ENCODE results near the gene POLE.

Gene POLE

DNA sequence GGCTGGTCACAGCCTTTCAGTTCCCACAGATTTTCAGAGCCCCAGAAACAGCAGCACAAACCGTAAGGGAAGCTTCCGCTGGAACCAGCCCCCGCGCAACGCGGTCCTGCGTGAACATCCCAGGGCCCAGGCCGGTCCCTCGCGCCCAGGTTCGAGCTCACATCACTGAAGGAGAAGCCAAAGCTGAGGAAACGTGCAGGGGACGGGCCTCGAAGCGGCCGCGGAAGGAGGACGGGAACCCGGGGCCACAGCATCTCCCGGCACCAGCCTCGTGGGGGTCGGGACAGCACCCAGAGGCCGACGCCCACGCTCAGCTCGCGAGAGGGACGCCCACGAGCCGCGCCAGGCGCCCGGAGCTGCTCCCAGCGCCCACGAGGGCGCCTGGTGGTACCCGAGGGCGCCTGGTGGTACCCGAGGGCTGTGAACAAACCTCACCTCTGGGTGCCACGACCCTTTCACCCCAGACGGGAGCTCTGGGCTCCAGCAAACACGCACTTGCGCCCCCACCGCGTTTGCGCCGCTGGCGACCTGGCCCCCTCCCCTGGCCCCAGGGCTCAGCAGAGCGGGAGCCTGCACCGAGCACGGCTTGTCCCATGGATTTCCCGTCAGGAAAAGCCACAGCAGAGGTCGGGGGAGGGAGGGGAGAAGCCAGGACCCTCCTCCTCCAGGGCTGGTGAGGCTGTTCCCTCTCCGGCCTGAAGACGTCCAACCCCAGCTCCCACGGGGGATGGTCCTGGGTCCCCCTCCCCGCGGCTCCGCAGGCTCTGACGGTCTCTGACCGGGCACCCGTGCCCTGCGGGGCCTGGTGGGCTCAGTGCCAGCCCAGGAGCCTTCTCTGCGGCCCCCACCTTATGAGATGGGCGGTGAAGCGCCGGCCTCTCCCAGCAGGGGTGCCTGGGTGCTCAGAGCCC lies 83.6 kb downstream of the POLE start (continued):
- TF ChIP-seq ZNF292 (tag by site-specific recombination; IDR thresholded peaks at IDR 0.05; ENCODE audit: borderline replicate concordance, low read depth) (no peak), ZNF155 (tag by site-specific recombination; IDR thresholded peaks at IDR 0.05) (no peak)

DNA sequence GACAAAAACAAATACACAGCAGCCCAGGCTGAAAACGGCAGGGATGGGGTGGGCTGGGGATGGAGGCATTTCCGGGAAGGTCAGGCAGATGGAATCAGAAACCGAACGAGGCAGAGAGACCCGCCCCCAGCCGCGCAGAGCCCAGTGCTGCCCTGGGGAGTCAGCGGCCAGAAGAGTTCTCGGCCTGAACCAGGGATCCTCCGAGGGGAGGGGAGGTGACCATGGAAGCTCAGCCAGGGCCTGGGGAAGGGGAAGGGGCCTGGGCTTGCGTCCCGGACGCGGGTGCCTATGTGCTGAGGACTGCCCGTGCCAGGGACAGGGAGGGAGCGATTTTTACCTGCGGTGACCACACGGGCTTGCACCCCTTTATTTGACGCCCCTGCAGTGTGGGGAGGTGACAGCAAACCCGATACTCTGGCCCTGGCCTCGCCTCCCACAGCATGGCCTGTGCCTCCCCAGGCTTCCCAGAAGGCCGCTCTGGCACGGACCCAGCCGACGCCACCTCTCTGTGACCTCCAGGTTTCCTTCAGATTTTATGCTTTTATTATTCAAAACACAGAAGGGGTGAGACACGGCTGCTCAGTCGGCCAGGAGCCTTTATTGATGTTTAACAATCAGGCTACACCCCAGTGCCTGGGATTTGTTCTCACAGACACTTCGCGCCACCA lies 84.4 kb downstream of the POLE start:
- Histone ChIP-seq H3K4me3 (ENCODE audit: low read depth, low read length) (no peak overlapping the region), H3K27ac (ENCODE audit: extremely low read depth, low read depth, low read length) (no peak overlapping the region), H3K9me3 (ENCODE audit: control insufficient read depth, insufficient read depth, low read depth, low read length) (no peaks in the 10 kb centered on the region), H3K36me3 (ENCODE audit: control insufficient read depth in 2 of 2, insufficient read depth in 1 of 2, low read length in 2 of 2) (no peaks in the 10 kb centered on the region), H3K4me1 (ENCODE audit: control insufficient read depth, insufficient read depth, low read length) (no peaks in the 10 kb centered on the region)
- ChIA-PET POLR2A (no interaction called here), CTCF (interaction anchor here (0.7 to 4.9 kb wide), 2 partner anchors 9 to 12 kb away, joined by 4 to 32 read pairs; no protein-coding TSS in a partner anchor)
- TF ChIP-seq, protein P1, sequence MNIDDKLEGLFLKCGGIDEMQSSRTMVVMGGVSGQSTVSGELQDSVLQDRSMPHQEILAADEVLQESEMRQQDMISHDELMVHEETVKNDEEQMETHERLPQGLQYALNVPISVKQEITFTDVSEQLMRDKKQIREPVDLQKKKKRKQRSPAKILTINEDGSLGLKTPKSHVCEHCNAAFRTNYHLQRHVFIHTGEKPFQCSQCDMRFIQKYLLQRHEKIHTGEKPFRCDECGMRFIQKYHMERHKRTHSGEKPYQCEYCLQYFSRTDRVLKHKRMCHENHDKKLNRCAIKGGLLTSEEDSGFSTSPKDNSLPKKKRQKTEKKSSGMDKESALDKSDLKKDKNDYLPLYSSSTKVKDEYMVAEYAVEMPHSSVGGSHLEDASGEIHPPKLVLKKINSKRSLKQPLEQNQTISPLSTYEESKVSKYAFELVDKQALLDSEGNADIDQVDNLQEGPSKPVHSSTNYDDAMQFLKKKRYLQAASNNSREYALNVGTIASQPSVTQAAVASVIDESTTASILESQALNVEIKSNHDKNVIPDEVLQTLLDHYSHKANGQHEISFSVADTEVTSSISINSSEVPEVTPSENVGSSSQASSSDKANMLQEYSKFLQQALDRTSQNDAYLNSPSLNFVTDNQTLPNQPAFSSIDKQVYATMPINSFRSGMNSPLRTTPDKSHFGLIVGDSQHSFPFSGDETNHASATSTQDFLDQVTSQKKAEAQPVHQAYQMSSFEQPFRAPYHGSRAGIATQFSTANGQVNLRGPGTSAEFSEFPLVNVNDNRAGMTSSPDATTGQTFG (tag by site-specific recombination; IDR thresholded peaks at IDR 0.05; ENCODE audit: borderline replicate concordance), result no peak
- TF ChIP-seq, protein P2, sequence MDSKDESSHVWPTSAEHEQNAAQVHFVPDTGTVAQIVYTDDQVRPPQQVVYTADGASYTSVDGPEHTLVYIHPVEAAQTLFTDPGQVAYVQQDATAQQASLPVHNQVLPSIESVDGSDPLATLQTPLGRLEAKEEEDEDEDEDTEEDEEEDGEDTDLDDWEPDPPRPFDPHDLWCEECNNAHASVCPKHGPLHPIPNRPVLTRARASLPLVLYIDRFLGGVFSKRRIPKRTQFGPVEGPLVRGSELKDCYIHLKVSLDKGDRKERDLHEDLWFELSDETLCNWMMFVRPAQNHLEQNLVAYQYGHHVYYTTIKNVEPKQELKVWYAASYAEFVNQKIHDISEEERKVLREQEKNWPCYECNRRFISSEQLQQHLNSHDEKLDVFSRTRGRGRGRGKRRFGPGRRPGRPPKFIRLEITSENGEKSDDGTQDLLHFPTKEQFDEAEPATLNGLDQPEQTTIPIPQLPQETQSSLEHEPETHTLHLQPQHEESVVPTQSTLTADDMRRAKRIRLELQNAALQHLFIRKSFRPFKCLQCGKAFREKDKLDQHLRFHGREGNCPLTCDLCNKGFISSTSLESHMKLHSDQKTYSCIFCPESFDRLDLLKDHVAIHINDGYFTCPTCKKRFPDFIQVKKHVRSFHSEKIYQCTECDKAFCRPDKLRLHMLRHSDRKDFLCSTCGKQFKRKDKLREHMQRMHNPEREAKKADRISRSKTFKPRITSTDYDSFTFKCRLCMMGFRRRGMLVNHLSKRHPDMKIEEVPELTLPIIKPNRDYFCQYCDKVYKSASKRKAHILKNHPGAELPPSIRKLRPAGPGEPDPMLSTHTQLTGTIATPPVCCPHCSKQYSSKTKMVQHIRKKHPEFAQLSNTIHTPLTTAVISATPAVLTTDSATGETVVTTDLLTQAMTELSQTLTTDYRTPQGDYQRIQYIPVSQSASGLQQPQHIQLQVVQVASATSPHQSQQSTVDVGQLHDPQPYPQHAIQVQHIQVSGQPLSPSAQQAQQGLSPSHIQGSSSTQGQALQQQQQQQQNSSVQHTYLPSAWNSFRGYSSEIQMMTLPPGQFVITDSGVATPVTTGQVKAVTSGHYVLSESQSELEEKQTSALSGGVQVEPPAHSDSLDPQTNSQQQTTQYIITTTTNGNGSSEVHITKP (tag by site-specific recombination; IDR thresholded peaks at IDR 0.05), result peak; percentile 41; the same call in 1 of the 2 replicates
- TF ChIP-seq ZSCAN30 (tag by site-specific recombination; IDR thresholded peaks at IDR 0.05), result no peak
- TF ChIP-seq, protein P3, sequence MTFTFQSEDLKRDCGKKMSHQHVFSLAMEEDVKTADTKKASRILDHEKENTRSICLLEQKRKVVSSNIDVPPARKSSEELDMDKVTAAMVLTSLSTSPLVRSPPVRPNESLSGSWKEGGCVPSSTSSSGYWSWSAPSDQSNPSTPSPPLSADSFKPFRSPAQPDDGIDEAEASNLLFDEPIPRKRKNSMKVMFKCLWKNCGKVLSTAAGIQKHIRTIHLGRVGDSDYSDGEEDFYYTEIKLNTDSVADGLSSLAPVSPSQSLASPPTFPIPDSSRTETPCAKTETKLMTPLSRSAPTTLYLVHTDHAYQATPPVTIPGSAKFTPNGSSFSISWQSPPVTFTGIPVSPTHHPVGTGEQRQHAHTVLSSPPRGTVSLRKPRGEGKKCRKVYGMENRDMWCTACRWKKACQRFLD (tag by site-specific recombination; IDR thresholded peaks at IDR 0.05), result no peak

DNA sequence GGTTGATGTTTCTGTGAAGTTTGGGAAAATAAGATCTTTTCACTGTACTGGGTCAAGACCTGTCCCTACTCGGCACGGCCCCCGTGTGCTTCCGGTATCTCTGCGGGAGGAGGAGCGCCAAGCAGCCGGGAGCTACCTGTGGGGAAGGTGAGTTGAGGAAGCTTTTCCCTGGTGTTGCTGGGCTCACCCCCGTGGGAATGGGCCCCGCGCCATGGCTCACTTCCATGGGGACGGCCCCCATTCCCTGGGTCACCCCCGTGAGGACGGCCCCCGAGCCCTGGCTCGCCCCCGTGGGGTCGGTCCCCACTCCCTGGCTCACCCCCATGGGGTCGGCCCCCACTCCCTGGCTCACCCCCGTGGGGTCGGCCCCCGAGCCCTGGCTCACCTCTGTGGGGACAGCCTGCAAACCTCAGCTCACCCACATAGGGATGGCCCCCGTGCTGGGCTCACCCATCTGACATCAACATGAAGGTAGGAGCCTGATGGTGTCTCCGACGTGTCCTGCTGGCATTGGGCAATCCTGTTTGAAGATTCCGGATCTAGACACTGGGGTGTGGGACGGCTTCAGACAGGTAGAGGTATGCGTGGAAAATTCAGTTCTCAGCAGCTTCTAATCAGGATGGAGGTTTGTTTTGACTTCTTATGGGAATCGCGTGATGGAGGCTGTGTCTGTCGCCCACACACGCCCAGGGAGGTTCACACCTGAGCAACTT lies 85.8 kb downstream of the POLE start:
- TF ChIP-seq, protein P4, sequence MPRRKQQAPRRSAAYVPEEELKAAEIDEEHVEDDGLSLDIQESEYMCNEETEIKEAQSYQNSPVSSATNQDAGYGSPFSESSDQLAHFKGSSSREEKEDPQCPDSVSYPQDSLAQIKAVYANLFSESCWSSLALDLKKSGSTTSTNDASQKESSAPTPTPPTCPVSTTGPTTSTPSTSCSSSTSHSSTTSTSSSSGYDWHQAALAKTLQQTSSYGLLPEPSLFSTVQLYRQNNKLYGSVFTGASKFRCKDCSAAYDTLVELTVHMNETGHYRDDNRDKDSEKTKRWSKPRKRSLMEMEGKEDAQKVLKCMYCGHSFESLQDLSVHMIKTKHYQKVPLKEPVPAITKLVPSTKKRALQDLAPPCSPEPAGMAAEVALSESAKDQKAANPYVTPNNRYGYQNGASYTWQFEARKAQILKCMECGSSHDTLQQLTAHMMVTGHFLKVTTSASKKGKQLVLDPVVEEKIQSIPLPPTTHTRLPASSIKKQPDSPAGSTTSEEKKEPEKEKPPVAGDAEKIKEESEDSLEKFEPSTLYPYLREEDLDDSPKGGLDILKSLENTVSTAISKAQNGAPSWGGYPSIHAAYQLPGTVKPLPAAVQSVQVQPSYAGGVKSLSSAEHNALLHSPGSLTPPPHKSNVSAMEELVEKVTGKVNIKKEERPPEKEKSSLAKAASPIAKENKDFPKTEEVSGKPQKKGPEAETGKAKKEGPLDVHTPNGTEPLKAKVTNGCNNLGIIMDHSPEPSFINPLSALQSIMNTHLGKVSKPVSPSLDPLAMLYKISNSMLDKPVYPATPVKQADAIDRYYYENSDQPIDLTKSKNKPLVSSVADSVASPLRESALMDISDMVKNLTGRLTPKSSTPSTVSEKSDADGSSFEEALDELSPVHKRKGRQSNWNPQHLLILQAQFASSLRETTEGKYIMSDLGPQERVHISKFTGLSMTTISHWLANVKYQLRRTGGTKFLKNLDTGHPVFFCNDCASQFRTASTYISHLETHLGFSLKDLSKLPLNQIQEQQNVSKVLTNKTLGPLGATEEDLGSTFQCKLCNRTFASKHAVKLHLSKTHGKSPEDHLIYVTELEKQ (tag by site-specific recombination; IDR thresholded peaks at IDR 0.05; ENCODE audit: borderline replicate concordance), result no peak
- TF ChIP-seq ZBTB20 (tag by site-specific recombination; IDR thresholded peaks at IDR 0.05) (no peak), GLIS2 (tag by site-specific recombination; IDR thresholded peaks at IDR 0.05) (peak; percentile 64), ZSCAN30 (tag by site-specific recombination; IDR thresholded peaks at IDR 0.05) (no peak)
- Histone ChIP-seq H3K27ac (ENCODE audit: extremely low read depth, low read depth, low read length) (no peak overlapping the region), H3K4me1 (ENCODE audit: control insufficient read depth, insufficient read depth, low read length) (0 out of 2 replicates have a peak, but pooled peaks cover 3% of the 10 kb centered on the region), H3K9me3 (ENCODE audit: control insufficient read depth, insufficient read depth, low read depth, low read length) (no peaks in the 10 kb centered on the region), H3K4me3 (ENCODE audit: low read depth, low read length) (no peak overlapping the region), H3K36me3 (ENCODE audit: control insufficient read depth in 2 of 2, insufficient read depth in 1 of 2, low read length in 2 of 2) (no peaks in the 10 kb centered on the region)
- ChIA-PET POLR2A (no interaction called here), CTCF (interaction anchor here (0.7 to 4.9 kb wide), 5 partner anchors 9 to 286 kb away, joined by 3 to 32 read pairs (median 4); partner anchors contain the start of genes CHFR and LRCOL1)

All from HEK293 (cell line).